T-helper 2 cell (primary cell): ENCODE measurements around the gene IGFL3.
"Not testable (repeated sequence)": the region's sequence is repeated elsewhere in the genome, so short reads cannot be mapped to it uniquely, and the experiment has no call there.

Source experiments
- DNase-seq, 5 experiments: peaks; one replicate each; pipeline versions ENCODE4 v3.0.0 to v3.0.0-alpha.2; 2012 to 2022
- total RNA-seq, 2 donors: gene quantifications; one replicate each; lab custom pipeline; 2026; lab: John Stamatoyannopoulos, UW

The IGFL3 gene
- total RNA-seq = 0 reads per million in 2 donors

- no peak for DNase-seq
Observed at GRCh38 chr19:46124638-46125115, at the start of gene IGFL3. TSS of gene IGFL3 (minus strand) at chr19:46124688. CDS start at chr19:46124649, 39 bp downstream.

- no peak for DNase-seq
Observed at GRCh38 chr19:46173886-46174480, 49.5 kb upstream of the IGFL3 start.

DNA sequence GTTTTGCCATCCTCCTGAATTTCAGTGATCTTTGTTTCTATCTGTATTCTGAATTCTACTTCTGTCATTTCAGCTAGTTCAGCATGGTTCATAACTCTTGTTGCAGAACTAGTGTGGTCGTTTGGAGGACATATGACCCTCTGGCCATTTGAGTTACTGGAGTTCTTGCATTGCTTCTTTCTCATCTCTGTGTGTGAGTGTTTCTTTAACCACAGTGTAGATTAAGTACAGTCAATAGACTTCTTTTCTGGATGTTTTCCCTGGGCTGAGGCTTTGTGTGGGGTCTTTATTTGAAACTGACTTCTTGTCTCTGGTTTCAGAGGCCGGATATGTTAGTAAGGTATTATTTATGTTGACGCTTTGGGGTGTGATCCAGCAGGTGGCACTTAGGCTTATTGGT, 38.2 kb upstream of the IGFL3 start:
- DNase-seq = no peak

GRCh38 chr19:46161642-46162257, 37.3 kb upstream of the IGFL3 start:
- not testable (repeated sequence) for DNase-seq

DNA sequence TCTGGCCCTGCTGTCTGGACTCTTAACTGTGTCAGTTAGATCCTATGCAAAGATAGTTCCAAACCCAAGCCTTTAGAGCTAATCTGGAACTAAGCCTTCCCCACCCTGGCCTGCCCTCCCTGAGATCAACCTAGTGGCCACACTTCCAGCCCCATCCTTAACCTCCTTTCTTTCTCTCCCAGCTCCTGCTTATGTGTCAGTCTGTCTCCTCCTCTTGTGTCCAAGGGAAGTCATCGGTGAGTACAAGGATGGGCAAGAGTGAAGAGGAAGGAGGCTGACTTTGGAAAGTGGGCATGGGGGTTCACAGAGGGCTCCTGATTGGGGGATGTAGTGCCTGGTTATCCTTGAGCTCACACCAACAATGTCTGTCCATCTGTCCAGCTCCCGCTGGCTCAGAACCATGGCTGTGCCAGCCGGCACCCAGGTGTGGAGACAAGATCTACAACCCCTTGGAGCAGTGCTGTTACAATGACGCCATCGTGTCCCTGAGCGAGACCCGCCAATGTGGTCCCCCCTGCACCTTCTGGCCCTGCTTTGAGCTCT, 35.8 kb upstream of the IGFL3 start:
- no peak for DNase-seq

DNA sequence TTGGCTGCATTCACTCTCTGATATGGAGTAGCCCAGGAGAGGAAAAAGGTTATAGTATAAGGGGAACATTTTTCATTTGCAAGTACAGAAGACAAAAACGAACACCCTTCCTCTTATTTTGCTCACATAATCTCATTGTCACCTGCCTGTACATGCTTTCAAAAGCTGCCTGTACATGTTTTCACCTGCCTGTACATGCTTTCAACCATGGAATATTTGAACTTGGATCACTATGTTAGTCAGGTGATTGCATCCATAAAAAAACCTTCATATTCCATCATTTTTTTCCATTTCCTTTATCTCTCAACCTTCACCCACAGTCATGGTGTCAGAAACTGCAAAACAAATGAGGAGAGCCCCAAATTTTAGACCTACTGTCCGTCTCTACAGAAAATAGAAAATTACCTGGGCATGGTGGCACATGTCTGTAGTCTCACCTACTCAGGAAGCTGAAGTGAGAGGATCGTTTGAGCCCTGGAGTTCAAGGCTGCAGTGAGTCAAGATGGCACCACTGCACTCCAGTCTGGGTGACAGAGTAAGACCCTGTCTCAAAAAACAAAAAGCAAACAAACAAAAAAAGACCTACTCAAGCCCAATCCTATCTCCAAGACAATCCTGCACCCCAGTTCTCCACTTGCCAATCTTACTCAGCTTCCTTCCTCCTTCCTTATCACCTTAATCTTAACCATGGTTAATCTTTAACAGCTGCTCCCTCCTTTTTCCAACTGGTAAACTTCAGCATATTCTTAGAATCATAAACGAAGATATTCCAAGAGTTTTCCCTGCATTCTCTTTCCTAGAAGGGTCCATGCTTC, 35.1 kb upstream of the IGFL3 start:
- no peak for DNase-seq

GRCh38 chr19:46155237-46155636, 30.7 kb upstream of the IGFL3 start:
- no peak for DNase-seq

GRCh38 chr19:46150606-46151005, 26.1 kb upstream of the IGFL3 start:
- no peak for DNase-seq

GRCh38 chr19:46147791-46148288, 23.4 kb upstream of the IGFL3 start, which contains the start of gene IGFL2:
TSS of gene IGFL2 (plus strand) at chr19:46148238. CDS start at chr19:46148279, 41 bp downstream.
- DNase-seq = no peak

DNA sequence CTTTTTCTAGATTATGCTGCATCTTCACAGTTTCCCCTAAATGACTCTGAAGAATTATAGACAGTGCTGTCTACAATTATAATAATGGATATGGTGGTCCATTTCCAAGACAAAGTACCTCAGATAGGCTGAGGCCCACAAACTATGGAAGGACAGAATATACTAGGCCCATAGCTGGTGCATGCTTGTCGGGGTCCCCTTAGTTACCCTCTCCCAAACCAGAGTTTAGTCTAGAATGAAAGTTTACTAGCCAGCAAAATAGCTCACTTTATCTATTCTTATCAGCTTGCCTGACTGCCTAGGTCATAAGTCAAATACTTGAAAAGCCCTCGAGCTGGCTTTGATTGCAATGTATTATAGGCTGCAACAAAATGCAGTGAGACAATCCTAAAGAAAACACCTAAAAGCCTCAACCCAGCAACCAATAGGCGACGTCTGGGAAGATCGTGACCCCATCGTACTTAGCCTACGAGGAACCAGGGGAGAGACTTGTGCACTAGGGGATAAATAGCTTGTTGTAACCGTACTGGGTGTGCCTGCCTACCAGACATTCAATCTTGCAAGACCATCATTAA, 22.8 kb upstream of the IGFL3 start:
- DNase-seq = no peak

- no peak for DNase-seq
Observed at GRCh38 chr19:46144756-46145155, 20.3 kb upstream of the IGFL3 start.

DNA sequence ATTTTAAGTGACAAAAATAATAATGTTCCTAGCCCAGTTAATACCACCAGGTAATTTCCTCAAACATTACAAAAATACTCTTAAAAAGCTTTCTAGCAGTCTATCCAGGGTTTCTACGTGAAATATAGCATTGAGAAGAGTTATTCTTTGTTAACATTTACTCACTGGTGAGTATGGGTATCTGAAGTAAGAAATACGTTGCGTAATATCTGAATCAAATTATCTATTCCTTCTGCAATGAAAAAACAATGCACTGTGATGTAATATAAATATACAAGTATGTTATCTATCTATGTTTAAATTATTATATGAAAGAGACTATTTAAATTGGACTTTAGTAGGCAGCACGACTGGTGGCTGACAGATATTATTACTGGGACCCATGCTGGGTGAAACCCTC, 17.8 kb upstream of the IGFL3 start:
- no peak for DNase-seq

DNA sequence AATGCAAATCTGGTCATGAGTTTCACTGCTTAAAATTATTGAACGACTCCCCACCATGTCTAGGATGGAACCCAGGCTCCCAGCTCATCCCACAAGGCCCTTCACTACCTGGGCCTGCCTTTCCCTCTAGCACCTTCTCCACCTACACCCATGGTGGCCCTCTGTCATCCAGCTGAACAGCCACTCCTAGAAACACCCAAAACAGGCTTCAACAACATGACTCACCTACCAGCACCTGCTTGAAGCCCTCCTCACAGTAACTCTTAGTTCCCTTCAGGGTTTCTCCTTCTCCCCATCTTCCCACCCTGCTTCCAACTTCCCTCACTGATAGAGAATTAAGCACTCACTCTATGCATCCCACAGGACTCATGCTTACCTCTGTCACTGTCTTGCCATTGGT, 16.9 kb upstream of the IGFL3 start:
- no peak for DNase-seq

DNA sequence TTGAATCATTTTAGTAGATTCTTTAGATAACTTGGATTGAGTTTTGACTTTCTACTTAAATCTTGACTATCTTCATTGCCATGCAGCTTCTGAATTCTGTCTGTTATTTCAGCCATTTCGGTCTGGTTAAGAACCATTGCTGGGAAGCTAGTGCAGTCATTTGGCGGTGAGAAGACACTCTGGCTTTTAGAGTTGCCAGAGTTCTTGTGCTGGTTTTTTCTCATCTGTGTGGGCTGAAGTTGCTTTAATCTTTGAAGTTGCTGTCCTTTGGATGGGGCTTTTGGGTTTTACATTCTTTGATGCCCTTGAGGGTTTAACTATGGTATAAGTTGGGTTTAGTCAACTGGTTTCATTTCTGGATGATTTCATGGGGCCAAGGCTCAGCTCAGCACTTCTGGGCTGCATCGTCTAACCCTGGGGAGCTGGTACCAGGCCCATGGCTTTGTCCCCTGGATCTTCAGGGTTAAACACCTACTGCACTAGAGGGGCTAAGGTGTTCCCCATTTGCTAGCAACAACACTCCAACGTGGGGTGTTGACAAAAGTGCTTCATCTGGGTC, 13.5 kb upstream of the IGFL3 start:
- no peak for DNase-seq

GRCh38 chr19:46134527-46134926, 10.0 kb upstream of the IGFL3 start:
- no peak for DNase-seq

DNA sequence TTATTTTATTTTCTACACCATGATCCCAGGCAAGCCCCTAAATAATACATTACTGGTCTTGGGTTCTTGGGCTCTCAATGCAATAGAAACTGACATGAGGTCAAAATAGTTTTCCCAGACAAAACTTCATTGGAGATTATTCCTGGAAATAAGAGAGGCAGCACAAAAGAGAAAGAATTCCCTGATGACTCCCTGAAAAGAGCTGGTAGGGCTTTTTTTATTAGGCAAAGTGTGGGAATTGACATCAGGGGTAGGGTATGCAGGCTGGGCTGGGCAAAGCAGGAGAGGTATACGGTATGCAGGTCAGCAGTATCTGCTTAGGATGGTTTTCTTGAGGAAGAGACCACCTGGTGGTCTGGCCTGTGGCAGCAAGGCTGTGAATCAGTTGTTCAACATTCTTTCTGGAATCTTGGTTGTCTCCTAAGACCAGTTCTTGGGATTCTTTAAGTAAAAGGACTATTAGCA, 9.3 kb upstream of the IGFL3 start:
- DNase-seq = no peak

- no peak for DNase-seq
Observed at GRCh38 chr19:46133101-46133627, 8.7 kb upstream of the IGFL3 start.

- no peak for DNase-seq
Observed at GRCh38 chr19:46132508-46133100, 8.1 kb upstream of the IGFL3 start.

DNA sequence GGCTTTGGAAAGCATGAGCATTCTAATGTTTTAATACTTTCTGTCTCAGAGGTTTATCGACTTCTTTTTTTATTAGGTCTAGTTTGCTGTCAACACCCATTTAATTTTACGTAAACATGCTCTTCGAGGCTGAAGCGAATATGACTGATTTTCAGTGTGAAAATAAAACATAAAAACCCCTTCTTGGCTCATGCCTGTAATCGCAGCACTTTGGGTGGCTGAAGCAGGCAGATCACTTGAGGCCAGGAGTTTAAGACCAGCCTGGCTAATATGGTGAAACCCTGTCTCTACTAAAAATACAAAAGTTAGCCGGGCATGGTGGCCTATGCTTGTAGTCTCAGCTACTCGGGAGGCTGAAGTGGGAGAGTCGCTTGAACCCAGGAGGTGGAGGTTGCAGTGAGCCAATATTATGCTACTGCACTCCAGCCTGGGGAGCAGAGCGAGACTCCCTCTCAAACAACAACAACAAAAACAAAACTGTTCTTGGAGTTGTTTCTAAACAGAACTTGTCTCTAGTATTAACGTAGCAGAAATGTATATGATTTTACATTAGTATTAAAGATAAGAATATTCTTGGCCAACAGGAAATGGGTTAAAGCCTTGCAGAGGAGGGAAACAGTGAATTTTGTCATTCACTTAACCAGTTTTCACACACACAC, 7.1 kb upstream of the IGFL3 start:
- no peak for DNase-seq

- DNase-seq = no peak
Observed at GRCh38 chr19:46126086-46126580, 1.6 kb upstream of the IGFL3 start.

- DNase-seq = no peak
Observed at GRCh38 chr19:46125447-46125846, 959 bp upstream of the IGFL3 start.
